Measurements from ENCODE around the gene C1QL4.

GRCh38 chr12:49345051-49345824 lies 8.2 kb upstream of the C1QL4 start:
- TF ChIP-seq RARB (CRISPR knock-in tag; IDR thresholded peaks at IDR 0.05), result no peak
- TF ChIP-seq TOX (CRISPR knock-in tag; IDR thresholded peaks at IDR 0.05; ENCODE audit: borderline replicate concordance), result no peak
- TF ChIP-seq ARNTL (CRISPR knock-in tag; IDR thresholded peaks at IDR 0.05; ENCODE audit: borderline replicate concordance, low read depth), result no peak
- TF ChIP-seq ZFP30 (CRISPR knock-in tag; IDR thresholded peaks at IDR 0.05), result no peak
- no peak for TF ChIP-seq PPARA (CRISPR knock-in tag; IDR thresholded peaks at IDR 0.05; ENCODE audit: borderline replicate concordance)
- no peak for TF ChIP-seq ZNF8 (CRISPR knock-in tag; IDR thresholded peaks at IDR 0.05)
- TF ChIP-seq, protein P1, sequence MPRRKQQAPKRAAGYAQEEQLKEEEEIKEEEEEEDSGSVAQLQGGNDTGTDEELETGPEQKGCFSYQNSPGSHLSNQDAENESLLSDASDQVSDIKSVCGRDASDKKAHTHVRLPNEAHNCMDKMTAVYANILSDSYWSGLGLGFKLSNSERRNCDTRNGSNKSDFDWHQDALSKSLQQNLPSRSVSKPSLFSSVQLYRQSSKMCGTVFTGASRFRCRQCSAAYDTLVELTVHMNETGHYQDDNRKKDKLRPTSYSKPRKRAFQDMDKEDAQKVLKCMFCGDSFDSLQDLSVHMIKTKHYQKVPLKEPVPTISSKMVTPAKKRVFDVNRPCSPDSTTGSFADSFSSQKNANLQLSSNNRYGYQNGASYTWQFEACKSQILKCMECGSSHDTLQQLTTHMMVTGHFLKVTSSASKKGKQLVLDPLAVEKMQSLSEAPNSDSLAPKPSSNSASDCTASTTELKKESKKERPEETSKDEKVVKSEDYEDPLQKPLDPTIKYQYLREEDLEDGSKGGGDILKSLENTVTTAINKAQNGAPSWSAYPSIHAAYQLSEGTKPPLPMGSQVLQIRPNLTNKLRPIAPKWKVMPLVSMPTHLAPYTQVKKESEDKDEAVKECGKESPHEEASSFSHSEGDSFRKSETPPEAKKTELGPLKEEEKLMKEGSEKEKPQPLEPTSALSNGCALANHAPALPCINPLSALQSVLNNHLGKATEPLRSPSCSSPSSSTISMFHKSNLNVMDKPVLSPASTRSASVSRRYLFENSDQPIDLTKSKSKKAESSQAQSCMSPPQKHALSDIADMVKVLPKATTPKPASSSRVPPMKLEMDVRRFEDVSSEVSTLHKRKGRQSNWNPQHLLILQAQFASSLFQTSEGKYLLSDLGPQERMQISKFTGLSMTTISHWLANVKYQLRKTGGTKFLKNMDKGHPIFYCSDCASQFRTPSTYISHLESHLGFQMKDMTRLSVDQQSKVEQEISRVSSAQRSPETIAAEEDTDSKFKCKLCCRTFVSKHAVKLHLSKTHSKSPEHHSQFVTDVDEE (CRISPR knock-in tag; IDR thresholded peaks at IDR 0.05), result no peak
- no peak for TF ChIP-seq TCF4 (CRISPR knock-in tag; IDR thresholded peaks at IDR 0.05; ENCODE audit: borderline replicate concordance)
- TF ChIP-seq CSDC2 (CRISPR knock-in tag; IDR thresholded peaks at IDR 0.05), result no peak
- no peak for TF ChIP-seq ZNF565 (CRISPR knock-in tag; conservative IDR thresholded peaks at IDR 0.05; ENCODE audit: low read depth)
- TF ChIP-seq PATZ1 (CRISPR knock-in tag; IDR thresholded peaks at IDR 0.05; ENCODE audit: borderline replicate concordance), result no peak
- TF ChIP-seq, protein P2, sequence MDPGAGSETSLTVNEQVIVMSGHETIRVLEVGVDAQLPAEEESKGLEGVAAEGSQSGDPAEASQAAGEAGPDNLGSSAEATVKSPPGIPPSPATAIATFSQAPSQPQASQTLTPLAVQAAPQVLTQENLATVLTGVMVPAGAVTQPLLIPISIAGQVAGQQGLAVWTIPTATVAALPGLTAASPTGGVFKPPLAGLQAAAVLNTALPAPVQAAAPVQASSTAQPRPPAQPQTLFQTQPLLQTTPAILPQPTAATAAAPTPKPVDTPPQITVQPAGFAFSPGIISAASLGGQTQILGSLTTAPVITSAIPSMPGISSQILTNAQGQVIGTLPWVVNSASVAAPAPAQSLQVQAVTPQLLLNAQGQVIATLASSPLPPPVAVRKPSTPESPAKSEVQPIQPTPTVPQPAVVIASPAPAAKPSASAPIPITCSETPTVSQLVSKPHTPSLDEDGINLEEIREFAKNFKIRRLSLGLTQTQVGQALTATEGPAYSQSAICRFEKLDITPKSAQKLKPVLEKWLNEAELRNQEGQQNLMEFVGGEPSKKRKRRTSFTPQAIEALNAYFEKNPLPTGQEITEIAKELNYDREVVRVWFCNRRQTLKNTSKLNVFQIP (CRISPR knock-in tag; IDR thresholded peaks at IDR 0.05; ENCODE audit: borderline replicate concordance, low read depth), result no peak
- no peak for TF ChIP-seq ZFP3 (CRISPR knock-in tag; IDR thresholded peaks at IDR 0.05)

All from SK-N-SH treated with all-trans-retinoic acid at 6 μM for 48 hours (cell line).